ENCODE data around the gene GALT.
A peak's percentile ranks its signal among the peaks of the same experiment; 100 is the strongest.

GALT gene

GRCh38 chr9:34662526-34663302 is 16.2 kb downstream of the GALT start, which contains the start of gene CCL27:
TSS of gene CCL27 (minus strand) at chr9:34662657. CDS start at chr9:34662633, 24 bp downstream.
- no peak for ATAC-seq (replicated peaks; ENCODE audit: extremely low read depth, poor library complexity, severe bottlenecking)
- Mint-ChIP-seq H3K27me3 (no peaks in the 10 kb centered on the region), H3K4me3 (peak within 1 kb of the TSS; percentile 12), H3K27ac (ENCODE audit: low read depth) (peak within 1 kb of the TSS; percentile 88), H3K9me3 (no peaks in the 10 kb centered on the region), H3K4me1 (peaks cover 39% of the 10 kb centered on the region), H3K36me3 (ENCODE audit: insufficient read depth) (peaks cover 8% of the 10 kb centered on the region)
- no peak for DNase-seq (ENCODE audit: low spot score in 2 of 2)

- H3K4me3 Mint-ChIP-seq: peak overlapping the region; percentile 12
- H3K27me3 Mint-ChIP-seq: no peaks in the 10 kb centered on the region
- no peaks in the 10 kb centered on the region for H3K9me3 Mint-ChIP-seq
- H3K4me1 Mint-ChIP-seq: peaks cover 40% of the 10 kb centered on the region
- H3K27ac Mint-ChIP-seq (ENCODE audit: low read depth): peak overlapping the region; percentile 88
- ATAC-seq (replicated peaks; ENCODE audit: extremely low read depth, poor library complexity, severe bottlenecking) (no peak), DNase-seq (ENCODE audit: low spot score in 2 of 2) (no peak)
- peaks cover 8% of the 10 kb centered on the region for H3K36me3 Mint-ChIP-seq (ENCODE audit: insufficient read depth)
Measured at GRCh38 chr9:34663303-34663605, 16.8 kb downstream of the GALT start.

- Mint-ChIP-seq H3K4me3 (peak overlapping the region; percentile 83), H3K27me3 (no peaks in the 10 kb centered on the region), H3K36me3 (ENCODE audit: insufficient read depth) (peaks cover 8% of the 10 kb centered on the region), H3K9me3 (peaks cover 5% of the 10 kb centered on the region), H3K27ac (ENCODE audit: low read depth) (peak overlapping the region; percentile 88), H3K4me1 (peaks cover 40% of the 10 kb centered on the region)
- DNase-seq (ENCODE audit: low spot score in 2 of 2) (peak; percentile 52 to 76), ATAC-seq (replicated peaks; ENCODE audit: extremely low read depth, poor library complexity, severe bottlenecking) (peak; percentile 47)
Measured at GRCh38 chr9:34664281-34665066, 18.0 kb downstream of the GALT start.

GRCh38 chr9:34665067-34665380 is 18.5 kb downstream of the GALT start:
- Mint-ChIP-seq H3K4me3 (peak overlapping the region; percentile 83), H3K36me3 (ENCODE audit: insufficient read depth) (peaks cover 8% of the 10 kb centered on the region), H3K9me3 (peaks cover 6% of the 10 kb centered on the region), H3K27me3 (no peaks in the 10 kb centered on the region), H3K27ac (ENCODE audit: low read depth) (peak overlapping the region; percentile 88), H3K4me1 (peaks cover 40% of the 10 kb centered on the region)
- ATAC-seq (replicated peaks; ENCODE audit: extremely low read depth, poor library complexity, severe bottlenecking): no peak
- DNase-seq (ENCODE audit: low spot score in 2 of 2): no peak

GRCh38 chr9:34665381-34666250 is 19.1 kb downstream of the GALT start:
- Mint-ChIP-seq H3K9me3 (peaks cover 6% of the 10 kb centered on the region), H3K4me1 (peaks cover 40% of the 10 kb centered on the region), H3K27ac (ENCODE audit: low read depth) (peak overlapping the region; percentile 88), H3K27me3 (no peaks in the 10 kb centered on the region), H3K4me3 (peak overlapping the region; percentile 83), H3K36me3 (ENCODE audit: insufficient read depth) (peaks cover 8% of the 10 kb centered on the region)
- DNase-seq (ENCODE audit: low spot score in 2 of 2): peak; percentile 76 to 85
- peak; percentile 80 for ATAC-seq (replicated peaks; ENCODE audit: extremely low read depth, poor library complexity, severe bottlenecking)

- ATAC-seq (replicated peaks; ENCODE audit: extremely low read depth, poor library complexity, severe bottlenecking) (no peak), DNase-seq (ENCODE audit: low spot score in 2 of 2) (no peak)
- Mint-ChIP-seq H3K9me3 (peaks cover 6% of the 10 kb centered on the region), H3K27ac (ENCODE audit: low read depth) (no peak overlapping the region), H3K4me1 (peaks cover 14% of the 10 kb centered on the region), H3K4me3 (no peak overlapping the region), H3K27me3 (no peaks in the 10 kb centered on the region), H3K36me3 (ENCODE audit: insufficient read depth) (peaks cover 8% of the 10 kb centered on the region)
Measured at GRCh38 chr9:34669809-34670562, 23.5 kb downstream of the GALT start.

GRCh38 chr9:34671307-34671706 is 24.8 kb downstream of the GALT start:
- H3K4me3 Mint-ChIP-seq: no peak overlapping the region
- ATAC-seq (replicated peaks; ENCODE audit: extremely low read depth, poor library complexity, severe bottlenecking) (no peak), DNase-seq (ENCODE audit: low spot score in 2 of 2) (no peak)
- H3K4me1 Mint-ChIP-seq: peaks cover 5% of the 10 kb centered on the region
- H3K36me3 Mint-ChIP-seq (ENCODE audit: insufficient read depth): no peaks in the 10 kb centered on the region
- no peaks in the 10 kb centered on the region for H3K27me3 Mint-ChIP-seq
- H3K27ac Mint-ChIP-seq (ENCODE audit: low read depth): no peak overlapping the region
- H3K9me3 Mint-ChIP-seq: peaks cover 6% of the 10 kb centered on the region

GRCh38 chr9:34674440-34674839 is 28.0 kb downstream of the GALT start:
- Mint-ChIP-seq H3K9me3 (peaks cover 1% of the 10 kb centered on the region), H3K27ac (ENCODE audit: low read depth) (no peak overlapping the region)

GRCh38 chr9:34675048-34675714 is 28.7 kb downstream of the GALT start:
- DNase-seq (ENCODE audit: low spot score in 2 of 2): no peak
- no peaks in the 10 kb centered on the region for H3K36me3 Mint-ChIP-seq (ENCODE audit: insufficient read depth)
- no peak overlapping the region for H3K27ac Mint-ChIP-seq (ENCODE audit: low read depth)
- no peaks in the 10 kb centered on the region for H3K4me1 Mint-ChIP-seq
- no peaks in the 10 kb centered on the region for H3K9me3 Mint-ChIP-seq
- no peak for ATAC-seq (replicated peaks; ENCODE audit: extremely low read depth, poor library complexity, severe bottlenecking)
- no peaks in the 10 kb centered on the region for H3K27me3 Mint-ChIP-seq
- no peak overlapping the region for H3K4me3 Mint-ChIP-seq

More at GRCh38 chr9:34674440-34674839, 28.0 kb downstream of the GALT start:
- ATAC-seq (replicated peaks; ENCODE audit: extremely low read depth, poor library complexity, severe bottlenecking): no peak
- Mint-ChIP-seq H3K4me3 (no peak overlapping the region), H3K4me1 (no peaks in the 10 kb centered on the region), H3K36me3 (ENCODE audit: insufficient read depth) (no peaks in the 10 kb centered on the region), H3K27me3 (no peaks in the 10 kb centered on the region)
- DNase-seq (ENCODE audit: low spot score in 2 of 2): no peak

GRCh38 chr9:34675869-34676268 is 29.4 kb downstream of the GALT start:
- H3K27ac Mint-ChIP-seq (ENCODE audit: low read depth): no peak overlapping the region
- no peaks in the 10 kb centered on the region for H3K9me3 Mint-ChIP-seq
- no peaks in the 10 kb centered on the region for H3K4me1 Mint-ChIP-seq
- H3K27me3 Mint-ChIP-seq: no peaks in the 10 kb centered on the region
- no peak overlapping the region for H3K4me3 Mint-ChIP-seq
- DNase-seq (ENCODE audit: low spot score in 2 of 2) (no peak), ATAC-seq (replicated peaks; ENCODE audit: extremely low read depth, poor library complexity, severe bottlenecking) (no peak)
- no peaks in the 10 kb centered on the region for H3K36me3 Mint-ChIP-seq (ENCODE audit: insufficient read depth)

- no peak overlapping the region for H3K4me3 Mint-ChIP-seq
- DNase-seq (ENCODE audit: low spot score in 2 of 2): no peak
- H3K27me3 Mint-ChIP-seq: peaks cover 11% of the 10 kb centered on the region
- H3K27ac Mint-ChIP-seq (ENCODE audit: low read depth): no peak overlapping the region
- no peak for ATAC-seq (replicated peaks; ENCODE audit: extremely low read depth, poor library complexity, severe bottlenecking)
- no peaks in the 10 kb centered on the region for H3K36me3 Mint-ChIP-seq (ENCODE audit: insufficient read depth)
- H3K9me3 Mint-ChIP-seq: no peaks in the 10 kb centered on the region
- H3K4me1 Mint-ChIP-seq: no peaks in the 10 kb centered on the region
Measured at GRCh38 chr9:34684145-34684544, 37.7 kb downstream of the GALT start.

Measured in central memory CD8-positive, alpha-beta T cell (primary cell).